Activated CD8-positive, alpha-beta memory T cell treated with anti-CD3 and anti-CD28 coated beads for 36 hours (primary cell): Measurements from ENCODE around the gene SMIM30. TPM values are rescaled to one million over a fixed set of nuclear protein-coding genes. Genes with fewer than 3 reads are reported as not detected.

Source experiments
- total RNA-seq, 2 experiments: library from RNA; stranded (reverse); gene quantifications; one replicate each; pipeline ENCODE4 v1.2.3, GENCODE V29; 2021

SMIM30 gene
- total RNA-seq, 2 experiments from 2014 or later = 54.1 to 56.8 TPM

Other genes with a start within 250 kb of the SMIM30 start
- not detected for gene GPR85, start 31.7 kb downstream of the SMIM30 start, total RNA-seq